ENCODE measurements around the gene KDM4B. TPM values are rescaled to one million over a fixed set of nuclear protein-coding genes. Genes with fewer than 3 reads are reported as not detected.

KDM4B gene
- total and polyA plus RNA-seq, 4 donors: 3.2 to 19.7 (median 12.9) TPM

DNA sequence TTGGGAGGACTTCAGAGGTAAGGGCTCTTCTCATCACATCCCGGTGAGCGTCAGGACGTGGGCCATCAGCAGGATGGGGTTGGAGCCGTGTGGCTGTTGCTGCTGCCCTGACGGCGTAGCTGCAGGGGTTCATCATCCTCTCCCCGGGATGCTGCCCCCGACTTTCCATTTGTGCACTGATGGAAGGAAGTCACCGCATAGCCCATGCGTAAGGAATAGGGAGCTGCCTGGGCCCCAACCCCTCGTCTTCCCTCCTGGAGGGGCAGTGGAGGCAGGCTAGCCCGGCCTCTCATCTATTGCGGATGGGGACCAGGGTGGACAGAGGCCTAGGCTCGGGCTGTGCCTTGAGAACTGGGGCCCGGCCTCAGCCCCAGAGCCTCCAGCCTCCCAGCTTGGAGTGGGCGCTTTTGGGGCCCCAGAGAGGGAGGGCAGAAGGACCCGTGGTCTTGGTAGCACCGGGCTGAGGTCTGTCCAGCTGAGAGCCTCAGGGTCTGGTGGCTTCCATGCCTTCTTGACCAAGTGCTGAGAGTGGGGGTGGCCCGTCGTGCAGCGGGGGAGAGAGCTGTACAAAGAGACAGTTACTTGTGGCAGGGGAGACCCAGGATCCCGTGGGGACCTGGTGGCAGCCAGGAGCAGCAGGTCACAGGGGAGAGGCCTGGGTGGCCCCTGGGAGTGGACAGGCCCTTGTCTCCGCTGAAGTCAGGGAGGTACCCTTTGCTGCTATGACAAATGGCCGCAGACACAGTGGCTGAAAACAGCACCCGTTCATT is 44.0 kb downstream of the KDM4B start:
- WGBS: 96% methylated on average over 25 of the region's 25 CpGs
- H3K4me3 ChIP-seq (ENCODE audit: low read depth in 1 of 3, low read length in 3 of 3): no peak overlapping the region

DNA sequence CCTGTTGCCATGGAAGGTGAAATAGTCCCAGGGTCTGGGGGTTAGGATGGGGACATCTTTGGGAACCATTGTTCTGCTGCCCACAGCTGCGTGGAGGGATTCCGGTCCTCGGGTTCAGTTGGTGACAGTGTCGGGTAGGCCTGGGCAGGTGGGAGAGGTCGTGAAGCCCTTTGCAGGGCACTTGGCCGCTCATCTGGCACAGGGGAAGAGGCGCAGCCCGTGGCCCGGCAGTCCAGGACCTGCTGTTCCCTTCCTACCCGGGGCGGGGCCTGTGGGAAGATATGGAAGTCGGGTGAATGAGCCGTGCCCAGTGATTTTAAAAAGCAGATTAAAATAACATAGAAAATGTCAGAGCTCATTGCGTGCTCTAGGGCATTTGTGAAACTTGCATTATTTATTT is 44.8 kb downstream of the KDM4B start:
- peaks cover 0 to 12% (median 3%) of the 10 kb centered on the region in 4 donors for H3K4me1 ChIP-seq (ENCODE audit: control insufficient read depth in 4 of 4, insufficient read depth in 4 of 4, low read length in 3 of 4)
- no peak overlapping the region for H3K4me3 ChIP-seq (ENCODE audit: low read depth in 1 of 3, low read length in 3 of 3)
- TF ChIP-seq, protein P1, sequence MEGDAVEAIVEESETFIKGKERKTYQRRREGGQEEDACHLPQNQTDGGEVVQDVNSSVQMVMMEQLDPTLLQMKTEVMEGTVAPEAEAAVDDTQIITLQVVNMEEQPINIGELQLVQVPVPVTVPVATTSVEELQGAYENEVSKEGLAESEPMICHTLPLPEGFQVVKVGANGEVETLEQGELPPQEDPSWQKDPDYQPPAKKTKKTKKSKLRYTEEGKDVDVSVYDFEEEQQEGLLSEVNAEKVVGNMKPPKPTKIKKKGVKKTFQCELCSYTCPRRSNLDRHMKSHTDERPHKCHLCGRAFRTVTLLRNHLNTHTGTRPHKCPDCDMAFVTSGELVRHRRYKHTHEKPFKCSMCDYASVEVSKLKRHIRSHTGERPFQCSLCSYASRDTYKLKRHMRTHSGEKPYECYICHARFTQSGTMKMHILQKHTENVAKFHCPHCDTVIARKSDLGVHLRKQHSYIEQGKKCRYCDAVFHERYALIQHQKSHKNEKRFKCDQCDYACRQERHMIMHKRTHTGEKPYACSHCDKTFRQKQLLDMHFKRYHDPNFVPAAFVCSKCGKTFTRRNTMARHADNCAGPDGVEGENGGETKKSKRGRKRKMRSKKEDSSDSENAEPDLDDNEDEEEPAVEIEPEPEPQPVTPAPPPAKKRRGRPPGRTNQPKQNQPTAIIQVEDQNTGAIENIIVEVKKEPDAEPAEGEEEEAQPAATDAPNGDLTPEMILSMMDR (IDR thresholded peaks at IDR 0.05; ENCODE audit: low read depth, low read length, missing input control): no peak
- TF ChIP-seq HNF4G (IDR thresholded peaks at IDR 0.05) (no peak), NR2F2 (IDR thresholded peaks at IDR 0.05) (no peak), FOXA1 (IDR thresholded peaks at IDR 0.05) (no peak)
- TF ChIP-seq, protein P2, sequence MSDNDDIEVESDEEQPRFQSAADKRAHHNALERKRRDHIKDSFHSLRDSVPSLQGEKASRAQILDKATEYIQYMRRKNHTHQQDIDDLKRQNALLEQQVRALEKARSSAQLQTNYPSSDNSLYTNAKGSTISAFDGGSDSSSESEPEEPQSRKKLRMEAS (IDR thresholded peaks at IDR 0.05): no peak
- H3K27ac ChIP-seq (ENCODE audit: low read depth in 1 of 2, low read length in 2 of 2): no peak overlapping the region
- no peaks in the 10 kb centered on the region for H3K9me3 ChIP-seq (ENCODE audit: control insufficient read depth in 4 of 4, low read length in 3 of 4)
- H3K27me3 ChIP-seq (ENCODE audit: control insufficient read depth in 4 of 4, insufficient read depth in 4 of 4, low read length in 3 of 4): no peaks in the 10 kb centered on the region
- H3K9ac ChIP-seq (ENCODE audit: low read depth in 1 of 2, low read length in 2 of 2): no peak overlapping the region
- DNase-seq (ENCODE audit: low spot score): no peak
- peaks cover 3 to 19% (median 6%) of the 10 kb centered on the region in 4 donors for H3K36me3 ChIP-seq (ENCODE audit: control insufficient read depth in 4 of 4, insufficient read depth in 3 of 4, low read depth in 1 of 4, low read length in 3 of 4)
- WGBS: 92% methylated on average over 14 of the region's 14 CpGs

More for the DNA sequence above, 44.0 kb downstream of the KDM4B start:
- Histone ChIP-seq H3K27me3 (ENCODE audit: control insufficient read depth in 4 of 4, insufficient read depth in 4 of 4, low read length in 3 of 4) (no peaks in the 10 kb centered on the region), H3K9ac (ENCODE audit: low read depth in 1 of 2, low read length in 2 of 2) (no peak overlapping the region), H3K27ac (ENCODE audit: low read depth in 1 of 2, low read length in 2 of 2) (no peak overlapping the region), H3K36me3 (ENCODE audit: control insufficient read depth in 4 of 4, insufficient read depth in 3 of 4, low read depth in 1 of 4, low read length in 3 of 4) (peaks cover 0 to 14% (median 6%) of the 10 kb centered on the region in 4 donors), H3K9me3 (ENCODE audit: control insufficient read depth in 4 of 4, low read length in 3 of 4) (no peaks in the 10 kb centered on the region), H3K4me1 (ENCODE audit: control insufficient read depth in 4 of 4, insufficient read depth in 4 of 4, low read length in 3 of 4) (peaks cover 0 to 12% (median 3%) of the 10 kb centered on the region in 4 donors)
- no peak for DNase-seq (ENCODE audit: low spot score)
- no peak for TF ChIP-seq NR2F2 (IDR thresholded peaks at IDR 0.05)
- no peak for TF ChIP-seq SP1 (IDR thresholded peaks at IDR 0.05)
- no peak for TF ChIP-seq RAD21 (IDR thresholded peaks at IDR 0.05)
- TF ChIP-seq, protein P2 (IDR thresholded peaks at IDR 0.05): no peak
- TF ChIP-seq HNF4G (IDR thresholded peaks at IDR 0.05): no peak
- TF ChIP-seq RXRA (IDR thresholded peaks at IDR 0.05): no peak
- no peak for TF ChIP-seq ZBTB33 (IDR thresholded peaks at IDR 0.05)
- TF ChIP-seq, protein P1 (IDR thresholded peaks at IDR 0.05; ENCODE audit: low read depth, low read length, missing input control): no peak
- no peak for TF ChIP-seq EGR1 (IDR thresholded peaks at IDR 0.05; ENCODE audit: low read depth in 2 of 2)
